Liver (tissue), 9 donors: Measurements from ENCODE around the gene HGFAC. TPM values are rescaled to one million over a fixed set of nuclear protein-coding genes. Genes with fewer than 3 reads are reported as not detected.

Source experiments
- DNase-seq: peaks from one replicate; pipeline ENCODE4 v3.0.0-alpha.2; 2017; ENCODE audit warnings: low spot score
- H3K27ac ChIP-seq, 2 donors: one replicate each; pipeline ENCODE4 v1.7.0; 2013; ENCODE audit warnings: inconsistent platforms in 2 of 2, low read length in 2 of 2, control low read depth in 1 of 2, low read depth in 1 of 2, mild to moderate bottlenecking in 1 of 2
- H3K27me3 ChIP-seq, 4 donors: one replicate each; pipeline versions ENCODE4 v1.6.1 to v1.7.0; 2013; ENCODE audit warnings: low read length in 3 of 4, inconsistent platforms in 1 of 4, mild to moderate bottlenecking in 1 of 4, moderate library complexity in 1 of 4; ENCODE audit not compliant: control insufficient read depth in 4 of 4, insufficient read depth in 4 of 4
- H3K36me3 ChIP-seq, 4 donors: one replicate each; pipeline versions ENCODE4 v1.6.1 to v1.7.0; 2013; ENCODE audit warnings: low read length in 3 of 4, mild to moderate bottlenecking in 3 of 4, low read depth in 1 of 4, moderate library complexity in 1 of 4; ENCODE audit not compliant: control insufficient read depth in 4 of 4, insufficient read depth in 3 of 4
- H3K4me1 ChIP-seq, 4 donors: one replicate each; pipeline versions ENCODE4 v1.6.1 to v1.7.0; 2013; ENCODE audit warnings: low read length in 3 of 4, mild to moderate bottlenecking in 3 of 4, moderate library complexity in 1 of 4; ENCODE audit not compliant: control insufficient read depth in 4 of 4, insufficient read depth in 4 of 4
- H3K4me3 ChIP-seq, 3 donors: one replicate each; pipeline versions ENCODE4 v1.6.1 to v1.7.0; 2013; ENCODE audit warnings: low read length in 3 of 3, control low read depth in 1 of 3, low read depth in 1 of 3, mild to moderate bottlenecking in 1 of 3
- H3K9ac ChIP-seq, 2 donors: one replicate each; pipeline ENCODE4 v1.7.0; 2013; ENCODE audit warnings: low read length in 2 of 2, mild to moderate bottlenecking in 2 of 2, moderate library complexity in 2 of 2, control low read depth in 1 of 2, low read depth in 1 of 2
- H3K9me3 ChIP-seq, 4 donors: one replicate each; pipeline versions ENCODE4 v1.6.1 to v1.7.0; 2013; ENCODE audit warnings: low read length in 3 of 4; ENCODE audit not compliant: control insufficient read depth in 4 of 4
- EGR1 ChIP-seq, 2 donors: IDR thresholded peaks; 2 replicates each; pipeline ENCODE4 v1.6.1; 2016 to 2018; ENCODE audit warnings: antibody characterized with exemption in 2 of 2, low read depth in 2 of 2
- FOXA2 ChIP-seq: IDR thresholded peaks from 2 replicates; pipeline ENCODE4 v1.6.1; 2016; ENCODE audit warnings: antibody characterized with exemption
- GABPA ChIP-seq, 2 donors: IDR thresholded peaks in 1 of 2; conservative IDR thresholded peaks in 1 of 2; 2 replicates each; pipeline ENCODE4 v1.6.1; 2016; ENCODE audit warnings: antibody characterized with exemption in 2 of 2, mild to moderate bottlenecking in 1 of 2, moderate library complexity in 1 of 2
- HNF4G ChIP-seq: IDR thresholded peaks from 2 replicates; pipeline ENCODE4 v1.6.1; 2016; ENCODE audit warnings: antibody characterized with exemption
- JUND ChIP-seq, 2 donors: IDR thresholded peaks; 2 replicates each; pipeline ENCODE4 v1.6.1; 2016; ENCODE audit warnings: antibody characterized with exemption in 2 of 2
- RAD21 ChIP-seq, 2 donors: IDR thresholded peaks; 2 replicates each; pipeline ENCODE4 v1.6.1; 2016; ENCODE audit warnings: antibody characterized with exemption in 2 of 2, mild to moderate bottlenecking in 2 of 2
- RXRA ChIP-seq, 2 donors: IDR thresholded peaks; 2 replicates each; pipeline ENCODE4 v1.6.1; 2017 to 2018; ENCODE audit warnings: antibody characterized with exemption in 2 of 2, mild to moderate bottlenecking in 1 of 2
- SP1 ChIP-seq: IDR thresholded peaks from 2 replicates; pipeline ENCODE4 v1.6.1; 2018; ENCODE audit warnings: antibody characterized with exemption, mild to moderate bottlenecking
- TAF1 ChIP-seq: conservative IDR thresholded peaks from 2 replicates; pipeline ENCODE4 v1.6.1; 2016; ENCODE audit warnings: antibody characterized with exemption, mild to moderate bottlenecking
- YY1 ChIP-seq: IDR thresholded peaks from 2 replicates; pipeline ENCODE4 v1.6.1; 2016; ENCODE audit warnings: antibody characterized with exemption, mild to moderate bottlenecking
- WGBS: extraction: QIAGEN DNeasy Blood & Tissue Kit; methylation state at CpG from one replicate; pipeline ENCODE4 v1.1.7; 2013; 5-methylcytosine and 5-hydroxymethylcytosine counted together
- polyA plus RNA-seq, 2 donors: library from polyadenylated mRNA; stranded (reverse) in 1 of 2; unstranded in 1 of 2; fragments of 200-250 nt in 1 of 2; fragments of >200 nt in 1 of 2; fragmentation: Nextera tagmentation in 1 of 2; extraction: Ambion mirVana in 1 of 2; gene quantifications; one replicate each; pipeline versions ENCODE4 v1.2.1 to v1.2.3, GENCODE V29; 2013 to 2015
- total RNA-seq, 2 donors: library from RNA; depleted of rRNA; stranded (reverse); fragments of >200 nt; gene quantifications; one replicate each; pipeline ENCODE4 v1.2.3, GENCODE V29; 2014
- TF ChIP-seq, protein P1 (sequence below): fragments of 150-350 bp; IDR thresholded peaks from 2 replicates; pipeline ENCODE4 v1.5.1; 2017; ENCODE audit warnings: improper control_type of control experiment, low read depth, low read length; ENCODE audit not compliant: missing input control
- TF ChIP-seq, protein P2 (sequence below): IDR thresholded peaks from 2 replicates; pipeline ENCODE4 v1.6.1; 2016; ENCODE audit warnings: antibody characterized with exemption
- TF ChIP-seq, protein P3 (sequence below): IDR thresholded peaks from 2 replicates; pipeline ENCODE4 v1.6.1; 2016; ENCODE audit warnings: antibody characterized with exemption, mild to moderate bottlenecking
- TF ChIP-seq, protein P4 (sequence below): IDR thresholded peaks from 2 replicates; pipeline ENCODE4 v1.6.1; 2016; ENCODE audit warnings: antibody characterized with exemption
- donor health status: healthy.
- donor health status: healthy.
- donor health status: healthy.
- donor health status: healthy.
- donor health status: healthy.

Gene HGFAC
- total and polyA plus RNA-seq, 4 donors: 23.3 to 133 (median 82.7) TPM

DNA sequence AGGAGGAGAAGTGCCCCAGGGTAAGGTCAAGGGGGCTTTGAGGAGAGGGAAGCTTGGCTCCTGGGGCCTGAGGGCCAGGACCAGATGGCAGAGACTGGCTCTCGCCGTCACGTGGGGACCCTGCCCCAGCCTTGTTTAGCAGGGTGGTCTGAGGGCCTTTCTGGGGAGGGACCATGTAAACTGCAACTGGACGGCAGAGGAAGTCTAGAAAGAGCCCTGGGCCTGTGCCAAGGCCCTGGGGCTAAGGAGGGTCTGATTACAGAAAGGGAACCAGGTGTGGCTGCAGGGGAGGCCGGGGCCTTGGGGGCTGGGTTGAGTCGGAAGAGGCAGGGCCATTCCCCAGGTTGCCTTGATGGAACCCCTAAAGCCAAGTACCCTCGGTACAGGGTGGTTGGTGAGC is 1.8 kb upstream of the HGFAC start (continued):
- TF ChIP-seq, protein P1, sequence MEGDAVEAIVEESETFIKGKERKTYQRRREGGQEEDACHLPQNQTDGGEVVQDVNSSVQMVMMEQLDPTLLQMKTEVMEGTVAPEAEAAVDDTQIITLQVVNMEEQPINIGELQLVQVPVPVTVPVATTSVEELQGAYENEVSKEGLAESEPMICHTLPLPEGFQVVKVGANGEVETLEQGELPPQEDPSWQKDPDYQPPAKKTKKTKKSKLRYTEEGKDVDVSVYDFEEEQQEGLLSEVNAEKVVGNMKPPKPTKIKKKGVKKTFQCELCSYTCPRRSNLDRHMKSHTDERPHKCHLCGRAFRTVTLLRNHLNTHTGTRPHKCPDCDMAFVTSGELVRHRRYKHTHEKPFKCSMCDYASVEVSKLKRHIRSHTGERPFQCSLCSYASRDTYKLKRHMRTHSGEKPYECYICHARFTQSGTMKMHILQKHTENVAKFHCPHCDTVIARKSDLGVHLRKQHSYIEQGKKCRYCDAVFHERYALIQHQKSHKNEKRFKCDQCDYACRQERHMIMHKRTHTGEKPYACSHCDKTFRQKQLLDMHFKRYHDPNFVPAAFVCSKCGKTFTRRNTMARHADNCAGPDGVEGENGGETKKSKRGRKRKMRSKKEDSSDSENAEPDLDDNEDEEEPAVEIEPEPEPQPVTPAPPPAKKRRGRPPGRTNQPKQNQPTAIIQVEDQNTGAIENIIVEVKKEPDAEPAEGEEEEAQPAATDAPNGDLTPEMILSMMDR: no peak
- no peak for TF ChIP-seq RXRA (IDR thresholded peaks at IDR 0.05)
- no peak for TF ChIP-seq HNF4G

DNA sequence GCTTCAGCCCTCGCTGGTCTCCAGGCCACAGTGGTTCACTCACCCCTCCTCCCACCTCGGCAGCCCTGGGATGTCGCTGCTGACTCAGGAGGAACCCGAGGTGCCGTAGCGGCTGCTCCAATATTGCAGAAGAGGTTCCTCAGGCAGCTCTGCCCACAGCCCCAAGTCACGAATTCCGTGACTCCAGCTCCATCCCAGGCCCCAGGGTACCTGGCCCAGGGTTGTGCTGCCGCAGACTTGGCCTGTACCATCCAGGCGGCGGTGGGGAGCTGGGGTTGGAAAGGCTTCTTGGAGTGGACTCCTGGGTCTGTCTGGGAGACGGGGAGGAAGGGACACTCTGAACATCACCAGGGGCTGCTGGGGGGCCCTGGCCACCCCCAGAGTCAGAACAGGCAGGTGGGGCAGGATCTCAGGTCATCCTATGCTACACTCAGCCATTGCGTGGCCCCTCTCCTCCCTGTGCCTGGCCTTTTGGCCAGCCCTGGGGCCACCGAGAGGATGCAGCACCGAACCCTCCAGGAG is 728 bp upstream of the HGFAC start:
- TF ChIP-seq FOXA2 (no peak), RXRA (IDR thresholded peaks at IDR 0.05) (no peak), SP1 (no peak), HNF4G (no peak), EGR1 (IDR thresholded peaks at IDR 0.05; ENCODE audit: low read depth in 2 of 2) (no peak), TAF1 (no peak), JUND (IDR thresholded peaks at IDR 0.05) (no peak), RAD21 (IDR thresholded peaks at IDR 0.05) (no peak), GABPA (IDR thresholded peaks at IDR 0.05 in 1 of 2, conservative IDR thresholded peaks at IDR 0.05 in 1 of 2) (no peak), YY1 (no peak)
- TF ChIP-seq, protein P2, sequence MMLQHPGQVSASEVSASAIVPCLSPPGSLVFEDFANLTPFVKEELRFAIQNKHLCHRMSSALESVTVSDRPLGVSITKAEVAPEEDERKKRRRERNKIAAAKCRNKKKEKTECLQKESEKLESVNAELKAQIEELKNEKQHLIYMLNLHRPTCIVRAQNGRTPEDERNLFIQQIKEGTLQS: no peak
- TF ChIP-seq, protein P3, sequence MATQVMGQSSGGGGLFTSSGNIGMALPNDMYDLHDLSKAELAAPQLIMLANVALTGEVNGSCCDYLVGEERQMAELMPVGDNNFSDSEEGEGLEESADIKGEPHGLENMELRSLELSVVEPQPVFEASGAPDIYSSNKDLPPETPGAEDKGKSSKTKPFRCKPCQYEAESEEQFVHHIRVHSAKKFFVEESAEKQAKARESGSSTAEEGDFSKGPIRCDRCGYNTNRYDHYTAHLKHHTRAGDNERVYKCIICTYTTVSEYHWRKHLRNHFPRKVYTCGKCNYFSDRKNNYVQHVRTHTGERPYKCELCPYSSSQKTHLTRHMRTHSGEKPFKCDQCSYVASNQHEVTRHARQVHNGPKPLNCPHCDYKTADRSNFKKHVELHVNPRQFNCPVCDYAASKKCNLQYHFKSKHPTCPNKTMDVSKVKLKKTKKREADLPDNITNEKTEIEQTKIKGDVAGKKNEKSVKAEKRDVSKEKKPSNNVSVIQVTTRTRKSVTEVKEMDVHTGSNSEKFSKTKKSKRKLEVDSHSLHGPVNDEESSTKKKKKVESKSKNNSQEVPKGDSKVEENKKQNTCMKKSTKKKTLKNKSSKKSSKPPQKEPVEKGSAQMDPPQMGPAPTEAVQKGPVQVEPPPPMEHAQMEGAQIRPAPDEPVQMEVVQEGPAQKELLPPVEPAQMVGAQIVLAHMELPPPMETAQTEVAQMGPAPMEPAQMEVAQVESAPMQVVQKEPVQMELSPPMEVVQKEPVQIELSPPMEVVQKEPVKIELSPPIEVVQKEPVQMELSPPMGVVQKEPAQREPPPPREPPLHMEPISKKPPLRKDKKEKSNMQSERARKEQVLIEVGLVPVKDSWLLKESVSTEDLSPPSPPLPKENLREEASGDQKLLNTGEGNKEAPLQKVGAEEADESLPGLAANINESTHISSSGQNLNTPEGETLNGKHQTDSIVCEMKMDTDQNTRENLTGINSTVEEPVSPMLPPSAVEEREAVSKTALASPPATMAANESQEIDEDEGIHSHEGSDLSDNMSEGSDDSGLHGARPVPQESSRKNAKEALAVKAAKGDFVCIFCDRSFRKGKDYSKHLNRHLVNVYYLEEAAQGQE: no peak
- TF ChIP-seq, protein P4, sequence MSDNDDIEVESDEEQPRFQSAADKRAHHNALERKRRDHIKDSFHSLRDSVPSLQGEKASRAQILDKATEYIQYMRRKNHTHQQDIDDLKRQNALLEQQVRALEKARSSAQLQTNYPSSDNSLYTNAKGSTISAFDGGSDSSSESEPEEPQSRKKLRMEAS: no peak
- TF ChIP-seq, protein P1: no peak
- no peaks in the 10 kb centered on the region for H3K27me3 ChIP-seq
- H3K36me3 ChIP-seq: peaks cover 0 to 5% (median 3%) of the 10 kb centered on the region in 4 donors
- H3K9ac ChIP-seq: no peak overlapping the region
- peaks cover 6 to 24% (median 14%) of the 10 kb centered on the region in 4 donors for H3K4me1 ChIP-seq
- H3K9me3 ChIP-seq: no peaks in the 10 kb centered on the region
- no peak for DNase-seq
- WGBS: 63% methylated on average over 15 of the region's 15 CpGs
- peak overlapping the region; percentile 89 to 90 for H3K27ac ChIP-seq
- H3K4me3 ChIP-seq: no peak overlapping the region
